Cerebellar cortex (tissue), 1 donor: Measurements from ENCODE around the gene TASP1.
"Not testable (repeated sequence)": the region's sequence is repeated elsewhere in the genome, so short reads cannot be mapped to it uniquely, and the experiment has no call there.

ENCODE experiments used
- DNase-seq: peaks from one replicate; pipeline ENCODE4 v3.0.0-alpha.2; 2015; ENCODE audit warnings: low spot score

TASP1 gene

GRCh38 chr20:13400453-13400852 lies 238.3 kb downstream of the TASP1 start:
- DNase-seq, result no peak

DNA sequence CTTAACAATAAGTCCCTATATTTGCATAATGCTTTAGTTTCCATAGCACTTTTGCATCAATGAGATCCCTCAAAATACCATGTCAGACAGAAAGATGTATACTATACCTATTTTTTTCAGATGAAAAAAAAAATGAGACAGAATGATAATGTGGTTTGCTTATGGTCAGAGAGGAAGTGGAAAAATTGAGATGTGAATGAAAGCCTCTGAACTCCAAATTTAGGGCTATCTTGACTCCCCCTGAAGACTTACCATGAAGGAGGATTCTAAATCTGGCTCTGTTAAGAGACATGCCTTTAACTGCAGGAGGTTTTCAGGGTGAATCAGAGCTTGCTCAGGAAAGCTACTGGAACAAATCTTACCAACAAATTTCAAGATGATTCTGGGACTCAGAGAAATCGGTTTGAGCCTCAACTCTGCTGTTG lies 241.4 kb downstream of the TASP1 start:
- no peak for DNase-seq

DNA sequence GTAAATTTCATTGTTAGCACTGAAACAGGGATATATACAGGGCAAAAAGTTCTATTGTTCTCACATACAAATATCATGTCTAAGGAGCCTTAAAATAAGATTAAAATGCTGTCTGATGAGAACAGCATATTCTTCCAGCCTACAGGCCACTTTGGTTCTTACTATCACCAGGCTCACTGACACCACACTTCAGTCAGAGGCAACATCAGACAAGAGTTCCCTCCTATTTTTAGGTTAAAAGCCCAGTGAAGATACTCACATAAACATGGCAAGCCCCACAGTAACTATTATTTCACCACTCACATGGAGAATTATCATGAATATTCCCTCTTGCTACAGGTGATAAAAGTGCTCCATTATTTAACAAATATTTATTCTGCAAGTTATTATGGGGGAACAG lies 241.9 kb downstream of the TASP1 start:
- no peak for DNase-seq

DNA sequence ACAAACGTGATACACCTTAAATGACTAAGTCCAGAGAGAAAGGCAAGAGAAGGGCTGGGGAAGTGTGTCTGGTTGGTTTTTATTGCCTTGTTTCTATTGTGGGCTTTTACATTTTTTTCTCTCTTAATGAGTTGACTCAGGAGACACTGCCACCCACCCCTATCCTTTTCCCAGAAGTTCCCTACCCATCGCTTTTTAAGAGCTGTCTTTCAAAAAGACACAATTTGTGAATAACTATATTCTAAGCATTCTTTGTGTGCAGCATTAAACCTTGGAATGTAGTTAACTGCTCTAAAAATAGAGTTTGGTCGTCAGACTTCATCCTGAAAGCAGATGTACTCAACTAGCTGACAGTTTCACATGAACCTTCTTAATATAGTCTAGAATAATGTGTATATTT lies 242.7 kb downstream of the TASP1 start:
- no peak for DNase-seq

DNA sequence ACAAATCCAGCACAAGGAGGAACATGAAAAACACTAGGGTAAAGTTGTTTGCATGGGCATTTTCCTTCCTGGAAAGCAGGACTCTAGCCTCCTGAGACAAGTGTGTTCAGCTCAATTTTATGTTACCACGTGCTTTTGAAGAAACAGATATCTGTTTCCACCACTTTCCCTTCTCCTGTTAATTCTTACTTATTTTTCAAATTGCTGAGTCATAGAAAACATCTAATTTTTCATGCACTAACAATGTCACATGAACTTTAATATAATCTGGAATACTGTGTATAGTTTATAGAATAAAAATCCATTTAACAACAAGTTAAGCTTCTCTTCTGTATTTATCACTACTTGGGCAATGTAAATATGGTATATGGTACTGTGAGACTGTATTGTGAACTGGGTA lies 243.5 kb downstream of the TASP1 start:
- no peak for DNase-seq

GRCh38 chr20:13392391-13392790 lies 246.3 kb downstream of the TASP1 start:
- no peak for DNase-seq

DNA sequence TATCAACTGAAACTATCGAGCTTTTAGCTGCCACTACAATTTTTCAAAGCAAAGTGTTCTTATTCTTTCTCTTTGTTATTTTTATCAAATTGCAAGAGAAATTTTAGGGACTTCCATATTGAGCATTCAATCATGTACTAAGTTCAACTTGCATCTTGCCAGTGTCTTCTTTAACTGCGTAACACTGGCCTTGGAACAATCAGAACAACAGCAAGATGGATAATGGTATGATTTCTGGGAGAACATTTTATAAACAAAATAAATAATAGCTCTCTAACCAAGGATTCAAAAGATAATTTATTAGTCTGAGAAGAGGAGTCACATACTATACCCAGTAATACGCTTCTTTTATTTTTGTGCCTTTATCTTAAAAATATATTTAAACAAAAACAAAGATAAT lies 249.6 kb downstream of the TASP1 start:
- no peak for DNase-seq

DNA sequence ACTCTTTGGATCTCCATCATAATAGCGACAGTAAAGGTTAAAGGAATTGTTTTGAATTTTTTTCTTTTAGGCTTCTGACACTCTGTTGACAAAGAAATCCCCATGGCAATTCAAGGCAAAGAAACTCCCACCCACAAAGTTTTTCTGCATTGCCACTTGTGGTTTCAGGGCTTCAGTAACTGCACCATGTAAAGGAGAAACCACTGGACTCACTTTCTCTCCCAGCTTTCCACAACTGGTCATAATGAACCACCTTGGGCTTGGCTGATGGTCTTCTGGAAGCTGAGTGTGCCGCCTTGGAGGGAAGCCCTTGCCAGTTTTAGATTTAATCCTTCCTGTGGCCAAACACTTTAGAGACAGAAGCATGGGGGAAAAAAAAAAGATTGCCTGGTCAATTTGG lies 254.6 kb downstream of the TASP1 start:
- DNase-seq, result no peak

DNA sequence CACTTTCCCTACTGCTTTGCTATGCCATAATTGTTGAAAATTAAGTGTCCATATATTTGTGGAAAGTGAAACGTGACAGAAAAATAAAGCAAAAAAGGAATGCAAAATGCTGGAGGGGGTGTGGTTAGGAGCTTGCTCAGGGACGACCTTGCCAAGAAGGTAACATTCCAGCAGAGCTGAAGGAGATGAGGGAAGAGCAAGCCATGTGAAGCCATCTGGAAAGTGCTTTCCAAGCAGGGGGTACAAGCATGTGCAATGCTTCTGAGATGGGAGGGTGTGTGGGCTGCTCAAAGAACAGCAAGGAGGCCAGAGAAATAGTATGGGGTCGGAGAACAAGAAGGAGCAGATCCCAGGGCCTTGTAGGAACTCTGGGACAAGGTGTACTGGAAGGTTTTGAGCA lies 255.9 kb downstream of the TASP1 start:
- no peak for DNase-seq

GRCh38 chr20:13380497-13381229 lies 258.1 kb downstream of the TASP1 start:
- DNase-seq, result not testable (repeated sequence)

GRCh38 chr20:13373400-13373799 lies 265.3 kb downstream of the TASP1 start:
- DNase-seq, result no peak

- no peak for DNase-seq
These were observed 274.2 kb downstream of the TASP1 start for GRCh38 chr20:13364278-13365170.

DNA sequence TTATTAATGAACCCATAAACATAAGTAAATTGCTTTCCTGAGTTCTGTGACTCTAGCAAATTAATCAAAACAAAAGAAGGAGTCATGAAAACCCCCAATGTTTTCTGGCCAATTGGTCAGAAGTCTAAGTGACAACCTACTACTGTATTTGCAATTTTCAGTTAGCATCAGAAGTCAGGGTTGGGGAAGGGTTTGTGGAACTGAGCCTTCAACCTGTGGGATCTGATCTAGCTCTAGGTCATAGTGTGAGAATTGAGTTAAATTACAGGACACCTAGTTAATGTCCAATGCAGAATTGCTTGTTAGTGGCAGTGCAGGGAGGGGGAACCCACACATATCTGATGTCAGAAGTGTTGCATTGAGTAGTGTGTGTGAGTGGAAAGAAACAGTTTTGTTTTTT lies 275.3 kb downstream of the TASP1 start:
- no peak for DNase-seq

DNA sequence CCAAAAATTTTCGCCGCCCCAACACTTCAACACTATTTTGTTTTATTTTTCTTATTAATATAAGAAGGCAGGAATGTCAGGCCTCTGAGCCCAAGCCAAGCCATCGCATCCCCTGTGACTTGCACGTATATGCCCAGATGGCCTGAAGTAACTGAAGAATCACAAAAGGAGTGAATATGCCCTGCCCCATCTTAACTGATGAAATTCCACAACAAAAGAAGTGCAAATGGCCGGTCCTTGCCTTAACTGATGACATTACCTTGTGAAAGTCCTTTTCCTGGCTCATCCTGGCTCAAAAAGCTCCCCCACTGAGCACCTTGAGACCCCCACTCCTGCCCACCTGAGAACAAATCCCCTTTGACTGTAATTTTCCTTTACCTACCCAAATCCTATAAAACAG lies 276.6 kb downstream of the TASP1 start:
- DNase-seq, result not testable (repeated sequence)

GRCh38 chr20:13358936-13359335 lies 279.8 kb downstream of the TASP1 start:
- DNase-seq, result not testable (repeated sequence)

DNA sequence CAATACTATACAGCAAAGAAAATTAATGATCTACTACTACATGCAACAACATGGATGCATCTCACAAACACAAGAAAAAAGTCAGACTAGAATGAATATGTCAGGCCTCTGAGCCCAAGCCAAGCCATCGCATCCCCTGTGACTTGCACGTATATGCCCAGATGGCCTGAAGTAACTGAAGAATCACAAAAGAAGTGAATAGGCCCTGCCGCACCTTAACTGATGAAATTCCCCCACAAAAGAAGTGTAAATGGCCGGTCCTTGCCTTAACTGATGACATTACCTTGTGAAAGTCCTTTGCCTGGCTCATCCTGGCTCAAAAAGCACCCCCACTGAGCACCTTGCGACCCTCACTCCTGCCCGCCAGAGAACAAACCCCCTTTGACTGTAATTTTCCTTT lies 280.9 kb downstream of the TASP1 start:
- not testable (repeated sequence) for DNase-seq

GRCh38 chr20:13356591-13356990 lies 282.1 kb downstream of the TASP1 start:
- DNase-seq, result no peak

DNA sequence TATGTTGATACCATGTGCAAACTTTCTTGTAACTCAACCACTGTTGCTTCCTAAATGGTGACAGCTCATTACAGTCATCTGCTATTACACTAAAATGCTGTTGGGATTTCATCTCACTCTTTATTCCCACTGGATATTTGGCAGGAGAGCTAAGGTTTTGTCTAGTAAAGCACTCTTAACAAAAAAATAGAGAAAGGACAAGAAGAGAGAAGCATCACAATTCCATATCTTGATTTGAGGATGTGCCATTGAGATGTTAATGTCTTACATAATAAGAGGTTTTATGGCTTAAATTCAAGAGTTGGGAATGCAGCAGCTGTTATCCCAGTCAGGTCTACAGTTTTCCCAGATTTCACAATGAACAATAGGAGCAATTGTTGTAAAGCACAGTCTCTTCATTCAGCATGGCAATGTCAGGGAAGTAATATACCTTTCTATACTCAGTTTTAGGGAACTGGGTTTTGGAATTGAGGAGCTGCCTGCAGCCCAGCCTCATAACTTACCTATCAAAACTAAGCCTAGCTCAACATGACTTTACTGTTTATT lies 282.7 kb downstream of the TASP1 start:
- DNase-seq, result no peak

DNA sequence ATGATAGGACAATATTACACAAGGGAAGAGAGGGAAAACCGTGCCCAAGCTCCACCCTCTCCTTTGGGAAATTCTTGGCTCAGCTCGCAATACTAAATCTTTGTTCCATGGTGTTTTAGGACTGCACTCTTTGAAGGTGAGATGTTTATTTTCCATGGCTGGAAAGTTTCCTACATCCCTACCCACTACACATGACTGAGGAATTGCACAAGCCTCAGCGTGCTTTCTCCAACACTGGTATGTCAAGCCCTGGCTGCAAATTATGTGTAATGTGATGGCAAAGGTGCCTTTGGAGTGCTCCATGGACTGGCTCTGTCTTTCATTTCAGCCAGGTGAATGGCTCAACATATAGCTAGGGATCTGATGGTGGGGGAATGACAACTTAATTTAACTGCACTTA lies 283.3 kb downstream of the TASP1 start:
- DNase-seq, result no peak

GRCh38 chr20:13353261-13353945 lies 285.3 kb downstream of the TASP1 start:
- DNase-seq, result no peak

DNA sequence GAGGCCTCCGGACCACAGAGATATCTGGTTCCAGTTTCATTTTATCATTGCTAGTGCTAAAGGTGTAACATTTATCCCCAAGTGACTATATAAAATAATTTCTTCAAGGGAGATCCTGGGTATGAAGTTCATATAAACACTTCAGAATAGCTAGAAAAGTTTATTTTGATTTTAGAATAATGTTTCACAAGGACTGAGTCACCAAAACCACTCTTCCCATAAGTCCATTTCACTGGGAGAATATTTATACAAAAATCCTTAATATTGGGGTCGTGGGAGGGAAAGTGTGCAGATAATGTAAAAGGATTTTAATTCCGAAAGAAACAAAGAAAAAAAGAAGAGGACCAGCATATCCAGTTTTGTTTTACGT lies 289.5 kb downstream of the TASP1 start:
- no peak for DNase-seq
